Liver (tissue), 9 donors: ENCODE measurements around the gene BCAR3. TPM values are rescaled to one million over a fixed set of nuclear protein-coding genes. Genes with fewer than 3 reads are reported as not detected.

ENCODE experiments used
- DNase-seq: peaks from one replicate; pipeline ENCODE4 v3.0.0-alpha.2; 2017; ENCODE audit warnings: low spot score
- H3K27ac ChIP-seq, 2 donors: one replicate each; pipeline ENCODE4 v1.7.0; 2013; ENCODE audit warnings: inconsistent platforms in 2 of 2, low read length in 2 of 2, control low read depth in 1 of 2, low read depth in 1 of 2, mild to moderate bottlenecking in 1 of 2
- H3K27me3 ChIP-seq, 4 donors: one replicate each; pipeline versions ENCODE4 v1.6.1 to v1.7.0; 2013; ENCODE audit warnings: low read length in 3 of 4, inconsistent platforms in 1 of 4, mild to moderate bottlenecking in 1 of 4, moderate library complexity in 1 of 4; ENCODE audit not compliant: control insufficient read depth in 4 of 4, insufficient read depth in 4 of 4
- H3K36me3 ChIP-seq, 4 donors: one replicate each; pipeline versions ENCODE4 v1.6.1 to v1.7.0; 2013; ENCODE audit warnings: low read length in 3 of 4, mild to moderate bottlenecking in 3 of 4, low read depth in 1 of 4, moderate library complexity in 1 of 4; ENCODE audit not compliant: control insufficient read depth in 4 of 4, insufficient read depth in 3 of 4
- H3K4me1 ChIP-seq, 4 donors: one replicate each; pipeline versions ENCODE4 v1.6.1 to v1.7.0; 2013; ENCODE audit warnings: low read length in 3 of 4, mild to moderate bottlenecking in 3 of 4, moderate library complexity in 1 of 4; ENCODE audit not compliant: control insufficient read depth in 4 of 4, insufficient read depth in 4 of 4
- H3K4me3 ChIP-seq, 3 donors: one replicate each; pipeline versions ENCODE4 v1.6.1 to v1.7.0; 2013; ENCODE audit warnings: low read length in 3 of 3, control low read depth in 1 of 3, low read depth in 1 of 3, mild to moderate bottlenecking in 1 of 3
- H3K9ac ChIP-seq, 2 donors: one replicate each; pipeline ENCODE4 v1.7.0; 2013; ENCODE audit warnings: low read length in 2 of 2, mild to moderate bottlenecking in 2 of 2, moderate library complexity in 2 of 2, control low read depth in 1 of 2, low read depth in 1 of 2
- H3K9me3 ChIP-seq, 4 donors: one replicate each; pipeline versions ENCODE4 v1.6.1 to v1.7.0; 2013; ENCODE audit warnings: low read length in 3 of 4; ENCODE audit not compliant: control insufficient read depth in 4 of 4
- ATF3 ChIP-seq: IDR thresholded peaks from 2 replicates; pipeline ENCODE4 v1.6.1; 2016; ENCODE audit warnings: antibody characterized with exemption
- CTCF ChIP-seq: fragments of 150-350 bp; IDR thresholded peaks from 2 replicates; pipeline ENCODE4 v1.5.1; 2017; ENCODE audit warnings: improper control_type of control experiment, low read depth, low read length; ENCODE audit not compliant: missing input control
- EGR1 ChIP-seq, 2 donors: IDR thresholded peaks; 2 replicates each; pipeline ENCODE4 v1.6.1; 2016 to 2018; ENCODE audit warnings: antibody characterized with exemption in 2 of 2, low read depth in 2 of 2
- FOXA1 ChIP-seq: IDR thresholded peaks from 2 replicates; pipeline ENCODE4 v1.6.1; 2016; ENCODE audit warnings: antibody characterized with exemption
- FOXA2 ChIP-seq: IDR thresholded peaks from 2 replicates; pipeline ENCODE4 v1.6.1; 2016; ENCODE audit warnings: antibody characterized with exemption
- GABPA ChIP-seq, 2 donors: IDR thresholded peaks in 1 of 2; conservative IDR thresholded peaks in 1 of 2; 2 replicates each; pipeline ENCODE4 v1.6.1; 2016; ENCODE audit warnings: antibody characterized with exemption in 2 of 2, mild to moderate bottlenecking in 1 of 2, moderate library complexity in 1 of 2
- HNF4A ChIP-seq, 2 donors: conservative IDR thresholded peaks; 2 replicates each; pipeline ENCODE4 v1.6.1; 2016; ENCODE audit warnings: antibody characterized with exemption in 2 of 2, mild to moderate bottlenecking in 2 of 2
- HNF4G ChIP-seq: IDR thresholded peaks from 2 replicates; pipeline ENCODE4 v1.6.1; 2016; ENCODE audit warnings: antibody characterized with exemption
- JUND ChIP-seq, 2 donors: IDR thresholded peaks; 2 replicates each; pipeline ENCODE4 v1.6.1; 2016; ENCODE audit warnings: antibody characterized with exemption in 2 of 2
- MAX ChIP-seq: IDR thresholded peaks from 2 replicates; pipeline ENCODE4 v1.6.1; 2016; ENCODE audit warnings: antibody characterized with exemption
- NR2F2 ChIP-seq: IDR thresholded peaks from 2 replicates; pipeline ENCODE4 v1.6.1; 2016; ENCODE audit warnings: antibody characterized with exemption
- RAD21 ChIP-seq, 2 donors: IDR thresholded peaks; 2 replicates each; pipeline ENCODE4 v1.6.1; 2016; ENCODE audit warnings: antibody characterized with exemption in 2 of 2, mild to moderate bottlenecking in 2 of 2
- REST ChIP-seq: IDR thresholded peaks from 2 replicates; pipeline ENCODE4 v1.6.1; 2016; ENCODE audit warnings: antibody characterized with exemption, mild to moderate bottlenecking
- RXRA ChIP-seq, 2 donors: IDR thresholded peaks; 2 replicates each; pipeline ENCODE4 v1.6.1; 2017 to 2018; ENCODE audit warnings: antibody characterized with exemption in 2 of 2, mild to moderate bottlenecking in 1 of 2
- SP1 ChIP-seq: IDR thresholded peaks from 2 replicates; pipeline ENCODE4 v1.6.1; 2018; ENCODE audit warnings: antibody characterized with exemption, mild to moderate bottlenecking
- TAF1 ChIP-seq: conservative IDR thresholded peaks from 2 replicates; pipeline ENCODE4 v1.6.1; 2016; ENCODE audit warnings: antibody characterized with exemption, mild to moderate bottlenecking
- YY1 ChIP-seq: IDR thresholded peaks from 2 replicates; pipeline ENCODE4 v1.6.1; 2016; ENCODE audit warnings: antibody characterized with exemption, mild to moderate bottlenecking
- ZBTB33 ChIP-seq: IDR thresholded peaks from 2 replicates; pipeline ENCODE4 v1.6.1; 2016; ENCODE audit warnings: antibody characterized with exemption
- WGBS: extraction: QIAGEN DNeasy Blood & Tissue Kit; methylation state at CpG from one replicate; pipeline ENCODE4 v1.1.7; 2013; 5-methylcytosine and 5-hydroxymethylcytosine counted together
- polyA plus RNA-seq, 2 donors: library from polyadenylated mRNA; stranded (reverse) in 1 of 2; unstranded in 1 of 2; fragments of 200-250 nt in 1 of 2; fragments of >200 nt in 1 of 2; fragmentation: Nextera tagmentation in 1 of 2; extraction: Ambion mirVana in 1 of 2; gene quantifications; one replicate each; pipeline versions ENCODE4 v1.2.1 to v1.2.3, GENCODE V29; 2013 to 2015
- total RNA-seq, 2 donors: library from RNA; depleted of rRNA; stranded (reverse); fragments of >200 nt; gene quantifications; one replicate each; pipeline ENCODE4 v1.2.3, GENCODE V29; 2014
- donor health status: healthy.
- donor health status: healthy.
- donor health status: healthy.
- donor health status: healthy.
- donor health status: healthy.

BCAR3 gene
- total and polyA plus RNA-seq, 4 donors: 2.8 to 10.3 (median 7.7) TPM

GRCh38 chr1:93585059-93585966 lies 96.3 kb downstream of the BCAR3 start:
- H3K4me3 ChIP-seq: peak overlapping the region; percentile 13 to 42 (median 33)
- no peaks in the 10 kb centered on the region for H3K9me3 ChIP-seq
- no peaks in the 10 kb centered on the region for H3K27me3 ChIP-seq
- TF ChIP-seq MAX (peak; percentile 94), YY1 (peak; percentile 90), FOXA1 (peak; percentile 61), ATF3 (peak; percentile 65), TAF1 (peak; percentile 35), JUND (IDR thresholded peaks at IDR 0.05) (peak; percentile 47 to 89), REST (peak; percentile 81), HNF4G (peak; percentile 75), RAD21 (IDR thresholded peaks at IDR 0.05) (peak; percentile 51 to 63), NR2F2 (no peak), CTCF (no peak), RXRA (IDR thresholded peaks at IDR 0.05) (peak; percentile 85 to 93), FOXA2 (peak; percentile 87), ZBTB33 (peak; percentile 74), EGR1 (IDR thresholded peaks at IDR 0.05; ENCODE audit: low read depth in 2 of 2) (peak in 1 of 2 donors; percentile 82), HNF4A (conservative IDR thresholded peaks at IDR 0.05) (peak; percentile 84 to 91), GABPA (IDR thresholded peaks at IDR 0.05 in 1 of 2, conservative IDR thresholded peaks at IDR 0.05 in 1 of 2) (peak in 1 of 2 donors; percentile 50), SP1 (peak; percentile 94)
- peak; percentile 79 for DNase-seq
- WGBS: 31% methylated on average over 13 of the region's 13 CpGs
- H3K9ac ChIP-seq: peak overlapping the region; percentile 52 to 64
- H3K27ac ChIP-seq: peak overlapping the region; percentile 83 to 86
- peaks cover 6 to 37% (median 21%) of the 10 kb centered on the region in 4 donors for H3K4me1 ChIP-seq
- peaks cover 2 to 22% (median 11%) of the 10 kb centered on the region in 4 donors for H3K36me3 ChIP-seq
